ACC112 (cell line): ENCODE data around the gene NR2F1.

Experiments
- H2AFZ ChIP-seq: fragments of 200-600 bp; sonication (generic); one replicate; pipeline ENCODE4 v1.6.0; 2017; ENCODE audit warnings: antibody characterized with exemption, low read length; ENCODE audit not compliant: unreplicated experiment
- H3K27ac ChIP-seq: fragments of 200-600 bp; sonication (generic); 2 replicates; pipeline ENCODE4 v1.5.1; 2014; ENCODE audit warnings: low read depth, mild to moderate bottlenecking, antibody characterized with exemption, low read length, moderate library complexity
- H3K27me3 ChIP-seq: fragments of 200-600 bp; sonication (generic); 2 replicates; pipeline ENCODE4 v1.6.1; 2014; ENCODE audit warnings: mild to moderate bottlenecking, antibody characterized with exemption, low read length, moderate library complexity, mixed read lengths; ENCODE audit not compliant: insufficient read depth
- H3K36me3 ChIP-seq: fragments of 200-600 bp; sonication (generic); 2 replicates; pipeline ENCODE4 v1.6.1; 2016; ENCODE audit warnings: mild to moderate bottlenecking, antibody characterized with exemption, low read length, moderate library complexity, mixed read lengths; ENCODE audit not compliant: insufficient read depth
- H3K4me1 ChIP-seq: fragments of 200-600 bp; sonication (generic); one replicate; pipeline ENCODE4 v1.6.1; 2016; ENCODE audit warnings: low read length, mixed read lengths; ENCODE audit not compliant: insufficient read depth, unreplicated experiment, control insufficient read depth
- H3K4me3 ChIP-seq: fragments of 200-600 bp; sonication (generic); 2 replicates; pipeline ENCODE4 v1.5.1; 2014; ENCODE audit warnings: mild to moderate bottlenecking, low read depth, low read length
- H3K79me2 ChIP-seq: fragments of 200-600 bp; sonication (generic); one replicate; pipeline ENCODE4 v1.6.0; 2016; ENCODE audit warnings: low read length; ENCODE audit not compliant: control insufficient read depth, unreplicated experiment, insufficient read depth

The NR2F1 gene

GRCh38 chr5:93623153-93623552, 40.1 kb downstream of the NR2F1 start:
- Histone ChIP-seq H3K27me3 (no peaks in the 10 kb centered on the region), H3K36me3 (no peaks in the 10 kb centered on the region), H3K4me3 (no peak overlapping the region), H3K27ac (no peak overlapping the region), H3K79me2 (no peaks in the 10 kb centered on the region), H2AFZ (no peak overlapping the region), H3K4me1 (peaks cover 9% of the 10 kb centered on the region)

- H3K4me1 ChIP-seq: peaks cover 4% of the 10 kb centered on the region
- no peaks in the 10 kb centered on the region for H3K36me3 ChIP-seq
- H3K27ac ChIP-seq: no peak overlapping the region
- no peaks in the 10 kb centered on the region for H3K79me2 ChIP-seq
- no peak overlapping the region for H3K4me3 ChIP-seq
- no peak overlapping the region for H2AFZ ChIP-seq
- no peaks in the 10 kb centered on the region for H3K27me3 ChIP-seq
These were observed 43.8 kb downstream of the NR2F1 start for GRCh38 chr5:93626801-93627200.

- no peaks in the 10 kb centered on the region for H3K27me3 ChIP-seq
- no peak overlapping the region for H3K4me3 ChIP-seq
- H3K4me1 ChIP-seq: no peaks in the 10 kb centered on the region
- H3K27ac ChIP-seq: no peak overlapping the region
- no peak overlapping the region for H2AFZ ChIP-seq
- H3K79me2 ChIP-seq: no peaks in the 10 kb centered on the region
- no peaks in the 10 kb centered on the region for H3K36me3 ChIP-seq
These were observed 49.3 kb downstream of the NR2F1 start for GRCh38 chr5:93632327-93632726.

GRCh38 chr5:93635991-93636390, 53.0 kb downstream of the NR2F1 start:
- Histone ChIP-seq H3K79me2 (no peaks in the 10 kb centered on the region), H3K27me3 (no peaks in the 10 kb centered on the region), H3K4me3 (no peak overlapping the region), H3K27ac (no peak overlapping the region), H3K36me3 (no peaks in the 10 kb centered on the region), H2AFZ (no peak overlapping the region), H3K4me1 (no peaks in the 10 kb centered on the region)

GRCh38 chr5:93636837-93637236, 53.8 kb downstream of the NR2F1 start:
- no peaks in the 10 kb centered on the region for H3K4me1 ChIP-seq
- H3K4me3 ChIP-seq: no peak overlapping the region
- no peaks in the 10 kb centered on the region for H3K27me3 ChIP-seq
- H3K27ac ChIP-seq: no peak overlapping the region
- no peaks in the 10 kb centered on the region for H3K36me3 ChIP-seq
- no peak overlapping the region for H2AFZ ChIP-seq
- no peaks in the 10 kb centered on the region for H3K79me2 ChIP-seq

- H3K4me1 ChIP-seq: no peaks in the 10 kb centered on the region
- H3K36me3 ChIP-seq: no peaks in the 10 kb centered on the region
- H3K4me3 ChIP-seq: no peak overlapping the region
- no peaks in the 10 kb centered on the region for H3K27me3 ChIP-seq
- no peak overlapping the region for H2AFZ ChIP-seq
- H3K79me2 ChIP-seq: no peaks in the 10 kb centered on the region
- H3K27ac ChIP-seq: no peak overlapping the region
These were observed 54.7 kb downstream of the NR2F1 start for GRCh38 chr5:93637697-93638096.

- Histone ChIP-seq H3K4me3 (no peak overlapping the region), H2AFZ (no peak overlapping the region), H3K4me1 (no peaks in the 10 kb centered on the region), H3K36me3 (no peaks in the 10 kb centered on the region), H3K27ac (no peak overlapping the region), H3K27me3 (no peaks in the 10 kb centered on the region), H3K79me2 (no peaks in the 10 kb centered on the region)
These were observed 59.5 kb downstream of the NR2F1 start for GRCh38 chr5:93642526-93642925.
